Loucy (cell line): ENCODE results near the gene GRID1.

Experiments used
- H2AFZ ChIP-seq: fragments of 200-600 bp; sonication (generic); 2 replicates; pipeline ENCODE4 v1.6.0; 2016; ENCODE audit warnings: antibody characterized with exemption, mild to moderate bottlenecking, low read length, moderate library complexity
- H3F3A ChIP-seq: fragments of 200-600 bp; 2 replicates; pipeline ENCODE4 v1.6.0; 2016; ENCODE audit warnings: antibody characterized with exemption, low read depth, mild to moderate bottlenecking
- H3K27me3 ChIP-seq: fragments of 200-600 bp; sonication (generic); 2 replicates; pipeline ENCODE4 v1.6.1; 2014; ENCODE audit warnings: low read length, mild to moderate bottlenecking; ENCODE audit not compliant: insufficient read depth, poor library complexity, severe bottlenecking
- H3K36me3 ChIP-seq: fragments of 200-600 bp; sonication (generic); 2 replicates; pipeline ENCODE4 v1.6.1; 2016; ENCODE audit warnings: low read length; ENCODE audit not compliant: insufficient read depth
- H3K4me1 ChIP-seq: fragments of 200-600 bp; sonication (generic); 2 replicates; pipeline ENCODE4 v1.5.1; 2014; ENCODE audit warnings: low read length, mild to moderate bottlenecking; ENCODE audit not compliant: insufficient read depth, poor library complexity, severe bottlenecking
- H3K4me2 ChIP-seq: fragments of 200-600 bp; sonication (generic); 2 replicates; pipeline ENCODE4 v1.6.0; 2014; ENCODE audit warnings: antibody characterized with exemption, low read length, low read depth, mild to moderate bottlenecking; ENCODE audit not compliant: poor library complexity, severe bottlenecking
- H3K4me3 ChIP-seq: fragments of 200-600 bp; sonication (generic); 2 replicates; pipeline ENCODE4 v1.5.1; 2014; ENCODE audit warnings: low read length, mild to moderate bottlenecking, mixed read lengths; ENCODE audit not compliant: poor library complexity, severe bottlenecking
- H3K79me2 ChIP-seq: fragments of 200-600 bp; sonication (generic); 2 replicates; pipeline ENCODE4 v1.6.1; 2014; ENCODE audit warnings: low read length; ENCODE audit not compliant: insufficient read depth
- H3K9ac ChIP-seq: fragments of 200-600 bp; sonication (generic); 2 replicates; pipeline ENCODE4 v1.6.0; 2014; ENCODE audit warnings: mild to moderate bottlenecking, low read depth, low read length, moderate library complexity; ENCODE audit not compliant: poor library complexity, severe bottlenecking
- H3K9me2 ChIP-seq: fragments of 200-600 bp; sonication (generic); replicated peaks from 2 replicates; pipeline ENCODE4 v1.6.1; 2016; ENCODE audit warnings: low read depth, low read length, mixed read lengths
- H3K9me3 ChIP-seq: fragments of 200-600 bp; sonication (generic); 2 replicates; pipeline ENCODE4 v1.6.1; 2014; ENCODE audit warnings: mild to moderate bottlenecking, antibody characterized with exemption, low read length, low read depth; ENCODE audit not compliant: insufficient read depth
- H4K20me1 ChIP-seq: fragments of 200-600 bp; sonication (generic); 2 replicates; pipeline ENCODE4 v1.6.0; 2014; ENCODE audit warnings: antibody characterized with exemption, low read length, mild to moderate bottlenecking; ENCODE audit not compliant: insufficient read depth, poor library complexity, severe bottlenecking
- CTCF ChIP-seq: fragments of 200-600 bp; sonication (generic); conservative IDR thresholded peaks from 2 replicates; pipeline ENCODE4 v1.5.1; 2014; ENCODE audit warnings: mild to moderate bottlenecking, antibody characterized with exemption, low read length
- EZH2phosphoT487 ChIP-seq: fragments of 200-600 bp; IDR thresholded peaks from 2 replicates; pipeline ENCODE4 v1.6.1; 2018; ENCODE audit warnings: antibody characterized with exemption, mild to moderate bottlenecking, moderate library complexity, borderline replicate concordance

The GRID1 gene

GRCh38 chr10:85976267-85976793 lies 390.3 kb downstream of the GRID1 start:
- TF ChIP-seq CTCF (no peak), EZH2phosphoT487 (no peak)
- Histone ChIP-seq H3F3A (no peaks in the 10 kb centered on the region), H3K79me2 (no peaks in the 10 kb centered on the region), H3K4me1 (no peaks in the 10 kb centered on the region), H3K9me2 (no peaks in the 10 kb centered on the region), H3K4me2 (no peak overlapping the region), H3K9ac (no peak overlapping the region), H4K20me1 (no peaks in the 10 kb centered on the region), H3K9me3 (no peaks in the 10 kb centered on the region; the same call in 1 of the 2 replicates), H3K27me3 (no peaks in the 10 kb centered on the region), H2AFZ (no peak overlapping the region), H3K36me3 (no peaks in the 10 kb centered on the region), H3K4me3 (no peak overlapping the region)

GRCh38 chr10:85971494-85971893 lies 395.1 kb downstream of the GRID1 start:
- no peaks in the 10 kb centered on the region for H3K9me2 ChIP-seq

GRCh38 chr10:85967594-85967993 lies 399.0 kb downstream of the GRID1 start:
- no peak overlapping the region for H3K4me3 ChIP-seq
- H2AFZ ChIP-seq = no peak overlapping the region
- no peak overlapping the region for H3K4me2 ChIP-seq
- H4K20me1 ChIP-seq = no peaks in the 10 kb centered on the region
- TF ChIP-seq CTCF (no peak), EZH2phosphoT487 (no peak)
- no peaks in the 10 kb centered on the region for H3K27me3 ChIP-seq
- no peaks in the 10 kb centered on the region for H3K9me2 ChIP-seq
- H3K9ac ChIP-seq = no peak overlapping the region
- no peaks in the 10 kb centered on the region for H3K79me2 ChIP-seq
- no peaks in the 10 kb centered on the region for H3K36me3 ChIP-seq
- no peaks in the 10 kb centered on the region for H3K4me1 ChIP-seq
- H3F3A ChIP-seq = no peaks in the 10 kb centered on the region
- no peaks in the 10 kb centered on the region; the same call in 1 of the 2 replicates for H3K9me3 ChIP-seq

More at GRCh38 chr10:85971494-85971893, 395.1 kb downstream of the GRID1 start:
- Histone ChIP-seq H3K4me3 (no peak overlapping the region), H3K4me2 (no peak overlapping the region), H3K9ac (no peak overlapping the region), H3K27me3 (no peaks in the 10 kb centered on the region), H3K79me2 (no peaks in the 10 kb centered on the region), H3K36me3 (no peaks in the 10 kb centered on the region), H3F3A (no peaks in the 10 kb centered on the region), H4K20me1 (no peaks in the 10 kb centered on the region), H2AFZ (no peak overlapping the region), H3K4me1 (no peaks in the 10 kb centered on the region), H3K9me3 (no peaks in the 10 kb centered on the region; the same call in 1 of the 2 replicates)
- no peak for TF ChIP-seq CTCF
- TF ChIP-seq EZH2phosphoT487 = no peak
